Stimulated activated CD4-positive, alpha-beta T cell treated with anti-CD3 and anti-CD28 coated beads, Interleukin-15, amount 100 ng/mL, for 1 hour (primary cell): ENCODE data around the gene LOXHD1.

Source experiments
- DNase-seq, 2 donors: peaks; one replicate each; pipeline ENCODE4 v3.0.0-alpha.2; 2020; ENCODE audit warnings: low read depth in 1 of 2, low spot score in 1 of 2

The LOXHD1 gene

GRCh38 chr18:46458472-46458871, 198.5 kb downstream of the LOXHD1 start:
- DNase-seq = no peak

GRCh38 chr18:46456691-46457090, 200.3 kb downstream of the LOXHD1 start:
- DNase-seq = no peak

DNA sequence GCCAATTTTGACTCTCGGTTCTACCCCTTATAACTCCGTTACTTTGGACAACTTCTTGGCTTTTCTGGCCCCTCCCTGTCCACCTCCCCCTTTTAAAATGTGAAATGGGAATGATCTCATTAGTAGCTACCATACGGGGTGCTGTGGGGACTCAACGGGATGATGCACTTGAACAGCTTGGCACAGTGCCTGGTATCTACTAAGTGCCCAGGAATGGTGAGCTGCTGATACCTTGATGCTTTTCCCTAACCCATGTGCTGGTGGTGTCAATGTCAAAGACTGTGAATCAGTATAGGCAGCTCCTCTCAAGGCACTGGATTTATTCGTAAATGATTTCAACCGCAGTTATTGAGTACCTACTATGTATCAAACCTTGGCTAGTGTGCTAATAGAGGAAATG, 204.2 kb downstream of the LOXHD1 start:
- DNase-seq = no peak

DNA sequence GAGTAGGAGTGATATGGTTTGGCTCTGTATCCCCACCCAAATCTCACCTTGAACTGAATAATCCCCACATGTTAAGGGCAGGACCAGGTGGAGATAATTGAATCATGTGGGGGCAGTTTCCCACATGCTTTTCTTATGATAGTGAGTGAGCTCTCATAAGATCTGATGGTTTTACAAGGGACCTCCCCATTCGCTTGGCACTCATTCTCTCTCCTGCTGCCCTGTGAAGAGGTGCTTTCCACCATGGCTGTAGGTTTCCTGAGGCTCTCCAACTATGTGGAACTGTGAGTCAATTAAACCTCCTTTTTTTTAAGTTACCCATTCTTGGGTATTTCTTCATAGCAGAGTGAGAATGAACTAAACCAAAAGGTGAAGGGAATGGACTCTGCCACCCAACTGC, 207.5 kb downstream of the LOXHD1 start:
- DNase-seq = no peak

DNA sequence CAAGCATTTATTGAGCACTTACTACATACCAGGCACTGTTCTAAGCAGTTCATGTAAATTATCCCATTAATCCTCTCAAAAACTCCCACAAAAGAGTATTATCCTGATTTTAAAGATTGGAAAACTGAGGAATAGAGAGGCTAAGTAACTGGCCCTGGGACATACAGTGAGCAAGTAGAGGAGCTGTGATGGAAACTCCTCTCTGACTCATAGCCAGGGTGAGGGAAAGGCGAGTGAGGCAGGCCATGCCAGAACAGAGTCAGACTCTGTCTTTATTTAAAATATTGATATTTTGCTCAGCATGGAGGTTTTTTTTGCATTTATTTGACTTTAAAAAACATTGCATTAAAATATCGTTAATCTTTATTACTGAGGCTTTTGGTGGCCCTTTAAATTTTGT, 208.0 kb downstream of the LOXHD1 start:
- DNase-seq = no peak

GRCh38 chr18:46448347-46448746, 208.7 kb downstream of the LOXHD1 start:
- no peak for DNase-seq

GRCh38 chr18:46447792-46448191, 209.2 kb downstream of the LOXHD1 start:
- no peak for DNase-seq

DNA sequence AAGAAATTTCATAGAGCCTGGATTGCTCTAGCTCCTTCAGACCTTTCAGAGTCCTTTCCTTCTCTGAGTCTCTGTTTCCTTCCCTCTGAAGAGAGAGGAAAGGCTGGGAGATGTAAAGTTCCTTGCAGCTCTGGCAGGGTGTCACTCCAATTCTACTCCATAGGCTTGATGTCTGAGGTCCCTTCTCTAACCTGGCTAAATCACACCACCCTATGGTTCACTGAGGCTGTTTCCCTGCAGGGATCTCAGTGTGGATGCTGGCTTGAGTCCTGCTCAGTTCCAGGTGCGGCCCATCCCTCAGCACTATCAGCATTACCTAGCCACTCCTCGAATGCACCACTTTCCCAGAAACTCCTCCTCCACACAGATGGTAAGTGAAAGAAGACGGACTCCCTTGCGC, 209.7 kb downstream of the LOXHD1 start:
- no peak for DNase-seq

- DNase-seq = no peak
These were observed 211.3 kb downstream of the LOXHD1 start for GRCh38 chr18:46445522-46446313.

DNA sequence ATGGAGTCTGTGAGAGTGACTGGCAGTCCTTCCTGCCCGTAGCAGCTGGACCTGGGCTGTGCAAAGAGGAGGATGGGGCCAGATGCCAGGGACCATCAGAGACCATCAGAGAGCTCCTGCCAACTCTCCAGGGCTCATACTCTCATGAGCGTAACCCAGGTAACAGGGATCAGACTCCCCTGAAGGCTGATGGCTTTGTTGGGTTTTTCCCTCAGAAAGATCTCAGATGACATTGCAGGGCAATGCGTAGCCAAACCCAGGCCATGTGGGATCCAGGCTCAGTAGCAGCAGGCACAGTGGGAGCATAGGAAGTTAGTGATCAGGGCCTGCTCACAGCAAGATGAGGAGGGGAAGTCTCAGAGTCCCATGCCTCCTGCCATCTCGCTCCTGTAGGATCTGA, 218.0 kb downstream of the LOXHD1 start:
- DNase-seq = no peak

DNA sequence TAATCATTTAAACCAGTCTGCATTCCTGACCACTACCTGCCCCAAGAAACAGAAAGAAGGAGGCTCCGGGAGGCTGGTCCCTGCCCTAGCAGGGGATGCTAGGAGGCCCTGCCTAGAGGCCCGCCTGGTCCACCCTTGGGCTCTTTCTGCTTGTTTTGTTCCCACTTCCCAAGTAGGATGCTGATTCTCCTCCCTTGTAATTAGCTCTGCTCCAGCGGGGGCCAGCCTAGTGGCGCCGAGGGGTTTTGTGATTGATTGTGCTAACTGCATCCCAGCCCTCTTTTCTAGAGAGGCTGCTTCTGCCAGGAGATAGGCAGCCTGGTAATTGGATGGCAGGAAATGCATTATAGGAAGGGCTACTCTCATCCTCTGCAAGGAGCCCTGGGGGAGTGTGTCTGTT, 220.0 kb downstream of the LOXHD1 start:
- no peak for DNase-seq

- DNase-seq = no peak
These were observed 220.4 kb downstream of the LOXHD1 start for GRCh38 chr18:46436621-46437020.

- DNase-seq = no peak
These were observed 222.0 kb downstream of the LOXHD1 start for GRCh38 chr18:46435031-46435430.

DNA sequence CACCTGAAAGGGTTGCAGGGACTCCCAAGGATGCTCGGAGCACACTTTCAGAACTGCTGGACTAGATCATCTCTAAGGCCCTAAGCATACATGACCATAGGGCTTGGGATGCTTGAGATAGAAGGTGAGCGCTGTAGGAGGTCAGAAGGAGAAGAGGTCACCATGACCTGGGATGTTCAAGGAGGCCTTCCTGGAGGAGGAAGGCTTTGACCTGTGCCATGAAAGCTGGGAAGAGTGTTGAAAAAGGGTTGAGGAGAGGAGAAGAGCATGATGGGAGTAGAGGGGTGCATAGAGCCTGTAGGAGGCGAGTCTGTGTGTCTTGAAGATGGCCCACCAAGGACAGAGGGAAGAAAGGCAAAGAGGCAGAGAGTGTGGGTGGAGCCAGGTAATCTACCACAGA, 222.4 kb downstream of the LOXHD1 start:
- no peak for DNase-seq

DNA sequence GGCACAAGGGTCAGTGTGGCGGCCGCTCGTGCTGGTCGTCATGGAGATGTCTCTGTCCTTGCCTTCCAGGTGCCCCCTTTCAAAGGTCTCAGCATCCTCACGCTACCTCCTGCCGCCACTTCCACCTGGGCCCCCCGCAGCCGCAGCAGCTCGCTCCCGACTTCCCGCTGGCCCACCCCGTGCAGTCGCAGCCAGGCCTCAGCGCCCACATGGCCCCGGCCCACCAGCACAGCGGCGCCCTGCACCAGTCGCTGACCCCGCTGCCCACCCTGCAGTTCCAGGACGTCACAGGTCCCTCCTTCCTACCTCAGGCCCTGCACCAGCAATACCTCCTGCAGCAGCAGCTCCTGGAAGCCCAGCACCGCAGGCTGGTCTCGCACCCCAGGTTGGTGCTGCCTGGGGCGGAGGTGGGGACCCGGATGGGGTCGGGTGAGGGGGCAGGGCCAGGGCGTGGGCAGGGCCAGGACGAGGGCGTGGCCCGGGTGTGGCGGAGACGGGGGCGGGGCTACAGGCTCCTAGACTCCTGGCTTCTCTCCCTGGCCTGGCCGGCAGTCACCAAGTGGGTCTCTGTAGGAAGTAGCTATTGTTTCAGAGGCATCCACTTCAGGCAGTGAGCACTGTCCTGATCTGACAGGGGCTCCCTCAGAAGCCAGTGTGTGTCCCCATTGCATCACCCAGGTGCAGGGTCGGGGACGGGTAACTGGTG, 223.7 kb downstream of the LOXHD1 start:
- no peak for DNase-seq

DNA sequence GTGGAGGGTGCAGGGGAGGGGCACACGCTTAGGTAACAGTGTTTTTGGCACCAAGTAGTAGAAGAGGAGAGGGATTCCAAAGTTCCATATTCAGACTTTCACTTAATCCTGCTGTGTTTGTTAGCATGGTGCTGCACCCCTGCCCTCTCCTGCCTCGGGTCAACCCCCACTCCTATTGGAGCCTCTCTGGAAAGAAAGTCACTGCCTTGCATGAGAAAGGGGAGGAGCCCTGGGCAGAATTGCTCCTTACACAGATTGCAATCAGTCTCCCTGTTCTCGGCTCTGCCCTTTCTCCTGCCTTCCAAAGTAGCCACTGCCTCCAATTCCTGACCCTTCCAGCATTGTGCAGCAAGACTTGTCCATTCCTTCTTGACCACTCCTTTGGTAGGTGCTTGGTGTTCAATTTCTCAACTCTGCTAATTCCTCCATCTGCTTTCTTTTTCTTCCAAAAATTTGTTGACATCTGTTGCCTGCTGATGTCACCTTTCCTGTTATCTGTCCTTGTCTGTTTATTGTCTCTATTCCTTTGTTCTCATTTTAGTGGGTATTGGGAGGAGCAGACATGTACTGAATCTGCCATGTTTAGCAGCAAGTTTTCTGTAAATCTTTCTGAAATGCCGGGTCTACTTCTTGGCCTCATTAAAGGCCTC, 225.4 kb downstream of the LOXHD1 start:
- DNase-seq = no peak

- no peak for DNase-seq
These were observed 227.3 kb downstream of the LOXHD1 start for GRCh38 chr18:46429649-46430224.

GRCh38 chr18:46429130-46429529, 227.9 kb downstream of the LOXHD1 start:
- DNase-seq = no peak

DNA sequence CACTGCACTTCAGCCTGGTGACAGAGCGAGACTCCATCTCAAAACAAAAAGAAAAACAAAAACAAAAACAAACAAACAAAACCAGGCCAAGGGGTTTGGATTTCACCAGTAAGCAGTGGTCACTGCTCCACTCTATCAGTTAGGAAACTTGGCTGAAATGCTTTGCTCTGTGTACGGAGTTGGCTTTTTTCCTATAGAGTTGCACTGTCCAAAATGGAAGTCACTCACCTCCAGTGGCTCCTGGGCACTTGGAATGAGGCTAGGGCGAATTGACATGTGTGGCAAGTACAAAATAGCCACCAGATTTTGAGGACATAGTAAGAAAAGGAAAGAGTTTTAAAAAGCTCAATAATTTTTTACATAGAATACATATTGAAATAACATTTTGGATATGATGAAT, 228.7 kb downstream of the LOXHD1 start:
- no peak for DNase-seq

GRCh38 chr18:46427216-46427995, 229.6 kb downstream of the LOXHD1 start:
- DNase-seq = no peak
